Gastrocnemius medialis (tissue), 4 donors: ENCODE measurements around the gene THSD7B.

ENCODE experiments used
- POLR2A ChIP-seq, 2 donors: fragments of 450-650 bp; IDR thresholded peaks; one replicate each; pipeline ENCODE4 v1.6.1; 2017; ENCODE audit warnings: antibody characterized with exemption in 2 of 2, mild to moderate bottlenecking in 2 of 2, moderate library complexity in 2 of 2
- TF ChIP-seq, protein P1 (sequence below), 5 experiments: fragments of 450-650 bp in 3 of 5; fragments of 200-600 bp in 2 of 5; sonication (generic) in 2 of 5; IDR thresholded peaks in 4 of 5; conservative IDR thresholded peaks in 1 of 5; 1 replicate in 4 of 5; 2 replicates in 1 of 5; pipeline ENCODE4 v1.5.1; 2016 to 2019; ENCODE audit warnings: antibody characterized with exemption in 5 of 5, mild to moderate bottlenecking in 3 of 5, moderate library complexity in 3 of 5

GRCh38 chr2:137117385-137117784, 352.0 kb downstream of the THSD7B start:
- TF ChIP-seq POLR2A (IDR thresholded peaks at IDR 0.05) = no peak
- TF ChIP-seq, protein P1, sequence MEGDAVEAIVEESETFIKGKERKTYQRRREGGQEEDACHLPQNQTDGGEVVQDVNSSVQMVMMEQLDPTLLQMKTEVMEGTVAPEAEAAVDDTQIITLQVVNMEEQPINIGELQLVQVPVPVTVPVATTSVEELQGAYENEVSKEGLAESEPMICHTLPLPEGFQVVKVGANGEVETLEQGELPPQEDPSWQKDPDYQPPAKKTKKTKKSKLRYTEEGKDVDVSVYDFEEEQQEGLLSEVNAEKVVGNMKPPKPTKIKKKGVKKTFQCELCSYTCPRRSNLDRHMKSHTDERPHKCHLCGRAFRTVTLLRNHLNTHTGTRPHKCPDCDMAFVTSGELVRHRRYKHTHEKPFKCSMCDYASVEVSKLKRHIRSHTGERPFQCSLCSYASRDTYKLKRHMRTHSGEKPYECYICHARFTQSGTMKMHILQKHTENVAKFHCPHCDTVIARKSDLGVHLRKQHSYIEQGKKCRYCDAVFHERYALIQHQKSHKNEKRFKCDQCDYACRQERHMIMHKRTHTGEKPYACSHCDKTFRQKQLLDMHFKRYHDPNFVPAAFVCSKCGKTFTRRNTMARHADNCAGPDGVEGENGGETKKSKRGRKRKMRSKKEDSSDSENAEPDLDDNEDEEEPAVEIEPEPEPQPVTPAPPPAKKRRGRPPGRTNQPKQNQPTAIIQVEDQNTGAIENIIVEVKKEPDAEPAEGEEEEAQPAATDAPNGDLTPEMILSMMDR (IDR thresholded peaks at IDR 0.05 in 4 of 5, conservative IDR thresholded peaks at IDR 0.05 in 1 of 5) = no peak
